ENCODE data around the gene RUSC1. TPM values are rescaled to one million over a fixed set of nuclear protein-coding genes. Genes with fewer than 3 reads are reported as not detected.

RUSC1 gene
- total and polyA plus RNA-seq, 2 donors (not counting 3 experiments of a cell fraction or from before 2014, with no cell fraction given) = 42.4 to 46.6 TPM

GRCh38 chr1:155320252-155320651 lies 442 bp upstream of the RUSC1 start:
- TF ChIP-seq JUN (IDR thresholded peaks at IDR 0.05; ENCODE audit: borderline replicate concordance, insufficient read depth, insufficient read length, low read depth) = no peak
- no peak for TF ChIP-seq CTCF (IDR thresholded peaks at IDR 0.05; ENCODE audit: extremely low read depth in 1 of 2, insufficient read depth in 1 of 2, low read depth in 1 of 2, low read length in 2 of 2)
- no peak for TF ChIP-seq GATA2 (IDR thresholded peaks at IDR 0.05; ENCODE audit: insufficient read depth, insufficient read length, low read depth, low read length)
- no peak for TF ChIP-seq POLR2AphosphoS5 (IDR thresholded peaks at IDR 0.05; ENCODE audit: insufficient read depth, low read depth, low read length)
- no peak for TF ChIP-seq EZH2 (IDR thresholded peaks at IDR 0.05; ENCODE audit: borderline replicate concordance, low read depth, low read length, severe bottlenecking)
- no peak for TF ChIP-seq MAX (IDR thresholded peaks at IDR 0.05; ENCODE audit: insufficient read depth, insufficient read length)
- no peak for TF ChIP-seq MYC (IDR thresholded peaks at IDR 0.05; ENCODE audit: low read depth, low read length)
- no peak for TF ChIP-seq FOS (IDR thresholded peaks at IDR 0.05; ENCODE audit: borderline replicate concordance, insufficient read depth, low read length)
- TF ChIP-seq POLR2A (IDR thresholded peaks at IDR 0.05; ENCODE audit: low read depth, low read length) = no peak
- Histone ChIP-seq H4K20me1 (replicated peaks; ENCODE audit: control insufficient read depth, extremely low read depth, insufficient read depth, low read length) (no peaks in the 10 kb centered on the region), H3K9me3 (replicated peaks; ENCODE audit: control insufficient read depth, insufficient read depth, low read length) (no peaks in the 10 kb centered on the region), H3K4me2 (ENCODE audit: insufficient read depth, low read length) (peak overlapping the region; percentile 1), H3K79me2 (ENCODE audit: control insufficient read depth, insufficient read depth, low read length) (no peaks in the 10 kb centered on the region), H3K27me3 (ENCODE audit: control insufficient read depth in 2 of 2, insufficient read depth in 2 of 2, low read length in 2 of 2) (no peaks in the 10 kb centered on the region), H3K4me3 (replicated peaks in 1 of 3; ENCODE audit: insufficient read depth in 1 of 3, low read depth in 1 of 3, low read length in 3 of 3) (peak overlapping the region in 1 of 3 experiments; percentile 31), H3K9me1 (replicated peaks; ENCODE audit: control insufficient read depth, extremely low read depth, insufficient read depth, low read length) (no peaks in the 10 kb centered on the region), H3K36me3 (ENCODE audit: control insufficient read depth in 2 of 2, extremely low read depth in 1 of 2, insufficient read depth in 2 of 2, low read length in 2 of 2) (peaks cover 17 to 18% of the 10 kb centered on the region in 2 experiments), H2AFZ (ENCODE audit: low read depth, low read length) (no peak overlapping the region), H3K27ac (ENCODE audit: insufficient read depth, low read depth, low read length) (no peak overlapping the region), H3K4me1 (ENCODE audit: control insufficient read depth, extremely low read depth, insufficient read depth, low read length) (peaks cover 35% of the 10 kb centered on the region), H3K9ac (replicated peaks; ENCODE audit: extremely low read depth, insufficient read depth, low read length) (no peak overlapping the region)
- CTCF ChIA-PET = interaction anchor here (0.5 to 7.2 kb wide), 9 partner anchors 9 to 276 kb away, joined by 3 to 115 read pairs (median 4); partner anchors contain the start of genes CLK2 and FDPS
- DNase-seq (ENCODE audit: low read depth, low spot score) (no peak), FAIRE-seq (peak; percentile 8)
- BruUV-seq (replicated peaks) = TSS peak; percentile 11
- intact Hi-C loops (cut with micrococcal nuclease) (loop anchor here (5.0 kb wide), 1 partner anchor 327 kb away; no protein-coding TSS in a partner anchor), dilution Hi-C loops (cut with MboI; ENCODE audit: extremely low pct_ligation_motif_present, low sequenced_read_pairs) (no loop called here)
- POLR2A ChIA-PET = interaction anchor here (0.6 to 0.9 kb wide), 2 partner anchors 9 to 10 kb away, joined by 4 to 10 read pairs; no protein-coding TSS in a partner anchor

Data from endothelial cell of umbilical vein (primary cell).